GM12878 (cell line): ENCODE data around the gene CBLN1. TPM values are rescaled to one million over a fixed set of nuclear protein-coding genes. Genes with fewer than 3 reads are reported as not detected.

Experiments
- ATAC-seq: fragments of 200-7000 bp; cut with Tn5 transposase; 3 replicates; pipeline ENCODE4 v1.9.1; 2020; ENCODE audit warnings: mild to moderate bottlenecking, moderate library complexity
- BruUV-seq: library from RNA; stranded (reverse); fragments of 400-500 nt; replicated peaks from 2 replicates; lab custom pipeline; 2021; lab: Mats Ljungman, UMichigan
- CTCF ChIA-PET: fragments of 300-600 bp; sonication (Branson Sonifier 250); formaldehyde crosslinking; extraction: SDS; loops from one replicate; lab custom pipeline; 2021; ENCODE audit warnings: inconsistent platforms; lab: Yijun Ruan, JAX
- POLR2A ChIA-PET: fragments of 350-600 bp; formaldehyde crosslinking; extraction: SDS; loops from one replicate; lab custom pipeline; 2021; ENCODE audit warnings: inconsistent platforms; lab: Charles Lee
- RAD21 ChIA-PET: fragments of 300-600 bp; sonication (Branson Sonifier 250); formaldehyde crosslinking; loops from one replicate; lab custom pipeline; 2023; ENCODE audit warnings: antibody characterized with exemption; ENCODE audit not compliant: unreplicated experiment; lab: Charles Lee
- SMC1A ChIA-PET: fragments of 300-600 bp; sonication (Branson Sonifier 250); formaldehyde crosslinking; loops from one replicate; lab custom pipeline; 2023; ENCODE audit not compliant: unreplicated experiment, uncharacterized antibody; lab: Charles Lee
- DNase-seq: peaks from one replicate; pipeline ENCODE4 v3.0.0-alpha.2; 2011; ENCODE audit warnings: low read depth, low spot score
- FAIRE-seq: peaks from 3 replicates; lab custom pipeline; 2011; peaks lifted over from hg19 to GRCh38; lab: Jason Lieb, UNC
- H2AFZ ChIP-seq: 2 replicates; pipeline ENCODE4 v1.6.0; 2011; ENCODE audit warnings: low read depth, low read length, control low read depth; ENCODE audit not compliant: control insufficient read depth
- H3K27ac ChIP-seq: 2 replicates; pipeline ENCODE4 v1.5.1; 2011; ENCODE audit warnings: control low read depth; ENCODE audit not compliant: control insufficient read depth, insufficient read depth
- H3K27me3 ChIP-seq, 2 experiments: replicated peaks in 1 of 2; 2 replicates each; pipeline versions ENCODE4 v1.6.0 to v1.6.1; 2011; ENCODE audit warnings: low read length in 1 of 2; ENCODE audit not compliant: control insufficient read depth in 2 of 2, insufficient read depth in 2 of 2
- H3K36me3 ChIP-seq, 2 experiments: 2 replicates each; pipeline ENCODE4 v1.5.1; 2011; ENCODE audit warnings: low read length in 1 of 2; ENCODE audit not compliant: control insufficient read depth in 2 of 2, insufficient read depth in 2 of 2
- H3K4me1 ChIP-seq: 2 replicates; pipeline ENCODE4 v1.6.1; 2011; ENCODE audit warnings: mild to moderate bottlenecking, low read length, moderate library complexity, mixed read lengths; ENCODE audit not compliant: control insufficient read depth, insufficient read depth
- H3K4me2 ChIP-seq: 2 replicates; pipeline ENCODE4 v1.6.0; 2011; ENCODE audit warnings: control low read depth; ENCODE audit not compliant: control insufficient read depth, insufficient read depth
- H3K4me3 ChIP-seq: fragments of 200-600 bp; sonication (generic); 2 replicates; pipeline ENCODE4 v1.5.1; 2016
- H3K79me2 ChIP-seq: 2 replicates; pipeline ENCODE4 v1.6.0; 2011; ENCODE audit warnings: low read length; ENCODE audit not compliant: control insufficient read depth, insufficient read depth
- H3K9ac ChIP-seq: 2 replicates; pipeline ENCODE4 v1.8.0; 2011; ENCODE audit warnings: low read length, control low read depth, mixed read lengths; ENCODE audit not compliant: control insufficient read depth, insufficient read depth
- H3K9me3 ChIP-seq: replicated peaks from 3 replicates; pipeline ENCODE4 v1.5.1; 2011; ENCODE audit warnings: mild to moderate bottlenecking, low read length; ENCODE audit not compliant: control insufficient read depth, insufficient read depth
- H4K20me1 ChIP-seq: 2 replicates; pipeline ENCODE4 v1.6.0; 2011; ENCODE audit not compliant: control insufficient read depth, insufficient read depth
- CREM ChIP-seq: IDR thresholded peaks from 2 replicates; pipeline ENCODE4 v1.6.1; 2014; ENCODE audit warnings: antibody characterized with exemption, low read depth
- JUNB ChIP-seq: IDR thresholded peaks from 2 replicates; pipeline ENCODE4 v1.6.1; 2016; ENCODE audit warnings: antibody characterized with exemption, mild to moderate bottlenecking
- KLF5 ChIP-seq: fragments of 450-650 bp; IDR thresholded peaks from 2 replicates; pipeline ENCODE4 v1.6.1; 2014; ENCODE audit warnings: mild to moderate bottlenecking; ENCODE audit not compliant: partially characterized antibody
- POLR2A ChIP-seq: IDR thresholded peaks from 2 replicates; pipeline ENCODE4 v1.6.1; 2011; ENCODE audit warnings: low read depth, mild to moderate bottlenecking, low read length
- POLR2AphosphoS2 ChIP-seq: IDR thresholded peaks from 2 replicates; pipeline ENCODE4 v1.6.1; 2011; ENCODE audit warnings: low read depth, mild to moderate bottlenecking, low read length, improper control_type of control experiment, moderate library complexity
- POU2F2 ChIP-seq: IDR thresholded peaks from 3 replicates; pipeline ENCODE4 v1.6.1; 2011; ENCODE audit warnings: low read depth, mild to moderate bottlenecking, low read length, borderline replicate concordance
- RB1 ChIP-seq: fragments of 450-650 bp; formaldehyde crosslinking; IDR thresholded peaks from 2 replicates; pipeline ENCODE4 v1.6.1; 2017; ENCODE audit warnings: mild to moderate bottlenecking, borderline replicate concordance
- SPI1 ChIP-seq: IDR thresholded peaks from 2 replicates; pipeline ENCODE4 v1.6.1; 2011; ENCODE audit warnings: low read depth, mild to moderate bottlenecking, low read length, moderate library complexity, borderline replicate concordance; ENCODE audit not compliant: insufficient read depth
- ZNF622 ChIP-seq: fragments of 450-650 bp; IDR thresholded peaks from 2 replicates; pipeline ENCODE4 v1.6.1; 2017; ENCODE audit warnings: mild to moderate bottlenecking, inconsistent platforms
- WGBS: methylation state at CpG from one replicate; pipeline ENCODE4 v1.1.6; 2016; ENCODE audit warnings: low lambda C conversion rate; ENCODE audit not compliant: insufficient replicate concordance, insufficient coverage; ENCODE audit errors: missing lambda C conversion rate; 5-methylcytosine and 5-hydroxymethylcytosine counted together
- in situ Hi-C: fragments of 300-500 bp; cut with MboI; formaldehyde crosslinking; loops from 9 replicates; pipeline ENCODE4 v1.14.3; 2018; ENCODE audit warnings: mixed read lengths
- intact Hi-C: fragments of 100-400 bp; cut with micrococcal nuclease; formaldehyde crosslinking; loops from one replicate; pipeline ENCODE4 v1.14.2; 2022; ENCODE audit not compliant: unreplicated experiment
- polyA plus RNA-seq, 11 experiments: library from polyadenylated mRNA; depleted of rRNA in 4 of 11; unstranded in 6 of 11; stranded (reverse) in 5 of 11; fragments of >200 nt; fragmentation: Nextera tagmentation in 4 of 11; fragmentation: Illumina TruSeq in 1 of 11; extraction: Ambion mirVana in 4 of 11; extraction: Trizol in 1 of 11; gene quantifications; 1 replicate in 1 of 11; 2 replicates in 10 of 11; pipeline versions ENCODE4 v1.2.1 to v1.2.3, GENCODE V29; 2011 to 2016; ENCODE audit warnings: inconsistent platforms in 2 of 11, missing spikeins in 2 of 11, low read depth in 1 of 11
- total RNA-seq, 4 experiments: library from RNA; depleted of rRNA in 3 of 4; stranded (reverse); fragments of >200 nt in 3 of 4; fragmentation: Illumina TruSeq in 1 of 4; extraction: Trizol in 1 of 4; gene quantifications; 2 replicates each; pipeline versions ENCODE4 v1.2.1 to v1.2.3, GENCODE V29; 2013 to 2021
- TF ChIP-seq, protein P1 (sequence below): IDR thresholded peaks from 2 replicates; pipeline ENCODE4 v1.6.1; 2011; ENCODE audit warnings: low read depth, mild to moderate bottlenecking, low read length, moderate library complexity, borderline replicate concordance; ENCODE audit errors: extremely low read depth

CBLN1 gene
- total and polyA plus RNA-seq, 10 of the 15 experiments (the other 5 are each of a cell fraction or from before 2014, with no cell fraction given), result not detected

DNA sequence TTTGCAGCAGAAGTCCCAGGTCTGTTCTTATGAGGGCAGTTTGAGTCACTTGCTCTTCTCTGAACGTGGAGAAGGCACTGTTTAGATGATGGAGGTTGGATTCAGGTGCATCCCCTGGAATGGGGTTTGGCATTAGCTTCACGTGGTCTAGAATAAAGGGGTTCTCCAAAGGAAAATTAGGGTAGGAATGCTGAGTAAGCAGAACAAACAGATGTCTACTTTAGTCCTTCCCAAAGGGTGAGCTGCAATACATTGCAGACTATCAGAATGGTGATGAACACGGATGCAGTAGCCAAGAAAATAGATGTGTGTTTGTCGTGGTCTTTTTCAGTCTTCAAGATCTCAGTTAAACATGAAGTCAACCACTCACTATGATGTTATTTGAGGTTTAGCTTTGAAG is 3.3 kb upstream of the CBLN1 start:
- TF ChIP-seq KLF5 (no peak), JUNB (no peak), POU2F2 (no peak), ZNF622 (no peak), SPI1 (no peak), CREM (no peak), POLR2A (no peak), POLR2AphosphoS2 (no peak), RB1 (no peak)
- TF ChIP-seq, protein P1, sequence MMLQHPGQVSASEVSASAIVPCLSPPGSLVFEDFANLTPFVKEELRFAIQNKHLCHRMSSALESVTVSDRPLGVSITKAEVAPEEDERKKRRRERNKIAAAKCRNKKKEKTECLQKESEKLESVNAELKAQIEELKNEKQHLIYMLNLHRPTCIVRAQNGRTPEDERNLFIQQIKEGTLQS, result no peak
- TF ChIP-seq, all 136 proteins: peak for 0
- SMC1A ChIA-PET, result interaction anchor here (0.6 kb wide), 1 partner anchor 917 kb away, joined by 4 read pairs; no protein-coding TSS in a partner anchor

More for the DNA sequence above, 3.3 kb upstream of the CBLN1 start:
- H3K4me1 ChIP-seq, result no peaks in the 10 kb centered on the region
- in situ Hi-C loops (no loop called here), intact Hi-C loops (no loop called here)
- ATAC-seq (no peak), FAIRE-seq (no peak), DNase-seq (no peak)
- H3K9ac ChIP-seq, result no peak overlapping the region
- CTCF ChIA-PET, result no interaction called here
- BruUV-seq, result no TSS peak
- no peak overlapping the region for H2AFZ ChIP-seq
- no peak overlapping the region for H3K4me2 ChIP-seq
- RAD21 ChIA-PET, result no interaction called here
- H3K27ac ChIP-seq, result no peak overlapping the region
- POLR2A ChIA-PET, result no interaction called here
- no peak overlapping the region for H3K4me3 ChIP-seq
- H4K20me1 ChIP-seq, result no peaks in the 10 kb centered on the region
- no peaks in the 10 kb centered on the region for H3K79me2 ChIP-seq
- 5% methylated on average over 4 of the region's 4 CpGs for WGBS
- H3K27me3 ChIP-seq, result peaks cover 7 to 8% of the 10 kb centered on the region in 2 experiments; a peak in 3 of 4 replicates
- H3K36me3 ChIP-seq, result no peaks in the 10 kb centered on the region
- H3K9me3 ChIP-seq, result no peaks in the 10 kb centered on the region; the same call in 2 of the 3 replicates
